CD4-positive, alpha-beta memory T cell (primary cell): ENCODE results near the gene ELFN1. TPM values are rescaled to one million over a fixed set of nuclear protein-coding genes. Genes with fewer than 3 reads are reported as not detected.

Experiments used
- CTCF ChIA-PET: fragments of 350-600 bp; sonication (Branson Sonifier 250); formaldehyde crosslinking; loops from one replicate; lab custom pipeline; 2021; ENCODE audit warnings: inconsistent platforms; ENCODE audit not compliant: partially characterized antibody; lab: Charles Lee
- POLR2A ChIA-PET: fragments of 350-600 bp; sonication (Branson Sonifier 250); formaldehyde crosslinking; loops from one replicate; lab custom pipeline; 2021; ENCODE audit not compliant: partially characterized antibody; lab: Charles Lee
- DNase-seq, 5 donors: peaks; one replicate each; pipeline versions ENCODE4 v3.0.0 to v3.0.0-alpha.2; 2020 to 2022; ENCODE audit warnings: mixed read lengths in 1 of 5
- H3K27ac ChIP-seq: one replicate; pipeline ENCODE4 v1.7.0; 2013; ENCODE audit warnings: low read depth, low read length
- H3K27me3 ChIP-seq: 2 replicates; pipeline ENCODE4 v1.7.0; 2013; ENCODE audit warnings: mild to moderate bottlenecking, low read length, moderate library complexity; ENCODE audit not compliant: insufficient read depth
- H3K36me3 ChIP-seq: 2 replicates; pipeline ENCODE4 v1.7.0; 2013; ENCODE audit warnings: mild to moderate bottlenecking, low read length, moderate library complexity; ENCODE audit not compliant: insufficient read depth
- H3K4me1 ChIP-seq: 2 replicates; pipeline ENCODE4 v1.7.0; 2013; ENCODE audit warnings: mild to moderate bottlenecking, low read length, moderate library complexity; ENCODE audit not compliant: insufficient read depth
- H3K4me3 ChIP-seq, 2 donors: one replicate each; pipeline ENCODE4 v1.7.0; 2013; ENCODE audit warnings: low read length in 2 of 2, mild to moderate bottlenecking in 1 of 2
- H3K9me3 ChIP-seq, 2 donors: one replicate each; pipeline ENCODE4 v1.7.0; 2013; ENCODE audit warnings: low read length in 2 of 2, control low read depth in 1 of 2; ENCODE audit not compliant: control insufficient read depth in 1 of 2
- H3K27ac Mint-ChIP-seq, 7 donors: one replicate each; pipeline ENCODE4 v1.8.0; 2020 to 2021; ENCODE audit warnings: mixed read lengths in 7 of 7, mild to moderate bottlenecking in 6 of 7, inconsistent platforms in 3 of 7, moderate library complexity in 3 of 7
- H3K27me3 Mint-ChIP-seq, 2 donors: one replicate each; pipeline ENCODE4 v1.8.0; 2020 to 2021; ENCODE audit warnings: mixed read lengths in 2 of 2
- H3K36me3 Mint-ChIP-seq, 2 donors: one replicate each; pipeline ENCODE4 v1.8.0; 2020 to 2021; ENCODE audit warnings: mixed read lengths in 2 of 2, inconsistent platforms in 1 of 2, mild to moderate bottlenecking in 1 of 2
- H3K4me1 Mint-ChIP-seq, 4 donors: one replicate each; pipeline ENCODE4 v1.8.0; 2020 to 2021; ENCODE audit warnings: mixed read lengths in 4 of 4, mild to moderate bottlenecking in 1 of 4
- H3K4me3 Mint-ChIP-seq, 8 donors: one replicate each; pipeline ENCODE4 v1.8.0; 2020 to 2021; ENCODE audit warnings: mixed read lengths in 8 of 8, mild to moderate bottlenecking in 7 of 8, moderate library complexity in 6 of 8, inconsistent platforms in 3 of 8
- H3K9me3 Mint-ChIP-seq, 8 donors: one replicate each; pipeline ENCODE4 v1.8.0; 2020 to 2021; ENCODE audit warnings: mixed read lengths in 8 of 8, mild to moderate bottlenecking in 5 of 8, inconsistent platforms in 3 of 8, moderate library complexity in 1 of 8
- intact Hi-C: fragments of 100-400 bp; cut with micrococcal nuclease; formaldehyde crosslinking; loops from one replicate; pipeline ENCODE4 v1.15.1; 2023
- polyA plus RNA-seq, 2 donors: library from polyadenylated mRNA; unstranded; fragments of 300-500 nt; fragmentation: Illumina TruSeq; gene quantifications; one replicate each; pipeline ENCODE4 v1.2.3, GENCODE V29; 2021
- total RNA-seq, 2 experiments: library from RNA; stranded (reverse); gene quantifications; one replicate each; pipeline ENCODE4 v1.2.3, GENCODE V29; 2021

Gene ELFN1
- total and polyA plus RNA-seq, 4 experiments from 2014 or later, result 0.12 TPM; not detected in 3

GRCh38 chr7:1739593-1739992 lies 69.5 kb downstream of the ELFN1 start:
- no peak for DNase-seq
- Mint-ChIP-seq H3K9me3 (no peaks in the 10 kb centered on the region), H3K27me3 (peaks cover 2 to 8% of the 10 kb centered on the region in 2 donors), H3K36me3 (no peaks in the 10 kb centered on the region), H3K4me1 (peaks cover 11 to 41% (median 22%) of the 10 kb centered on the region in 4 donors), H3K27ac (no peak overlapping the region), H3K4me3 (peak overlapping the region in 1 of 8 donors; percentile 35)
- no peak overlapping the region for H3K4me3 ChIP-seq
- no peaks in the 10 kb centered on the region for H3K36me3 ChIP-seq
- peaks cover 30% of the 10 kb centered on the region for H3K4me1 ChIP-seq
- no peaks in the 10 kb centered on the region for H3K9me3 ChIP-seq
- intact Hi-C loops, result no loop called here
- H3K27me3 ChIP-seq, result no peaks in the 10 kb centered on the region
- POLR2A ChIA-PET, result no interaction called here
- CTCF ChIA-PET, result no interaction called here
- H3K27ac ChIP-seq, result no peak overlapping the region

GRCh38 chr7:1740214-1740613 lies 70.1 kb downstream of the ELFN1 start:
- H3K36me3 Mint-ChIP-seq, result no peaks in the 10 kb centered on the region
- H3K27me3 Mint-ChIP-seq, result peaks cover 0 to 8% of the 10 kb centered on the region in 2 donors
- intact Hi-C loops, result no loop called here
- H3K36me3 ChIP-seq, result no peaks in the 10 kb centered on the region
- no peak for DNase-seq
- H3K9me3 Mint-ChIP-seq, result no peaks in the 10 kb centered on the region
- ChIA-PET POLR2A (no interaction called here), CTCF (no interaction called here)
- peaks cover 11 to 41% (median 22%) of the 10 kb centered on the region in 4 donors for H3K4me1 Mint-ChIP-seq
- no peaks in the 10 kb centered on the region for H3K9me3 ChIP-seq
- H3K27ac Mint-ChIP-seq, result no peak overlapping the region
- H3K27me3 ChIP-seq, result no peaks in the 10 kb centered on the region
- peaks cover 30% of the 10 kb centered on the region for H3K4me1 ChIP-seq
- no peak overlapping the region for H3K4me3 Mint-ChIP-seq
- no peak overlapping the region for H3K27ac ChIP-seq
- no peak overlapping the region for H3K4me3 ChIP-seq

GRCh38 chr7:1741246-1741645 lies 71.2 kb downstream of the ELFN1 start:
- CTCF ChIA-PET, result no interaction called here
- POLR2A ChIA-PET, result no interaction called here
- Histone ChIP-seq H3K4me1 (peaks cover 30% of the 10 kb centered on the region), H3K36me3 (no peaks in the 10 kb centered on the region), H3K9me3 (no peaks in the 10 kb centered on the region), H3K27ac (no peak overlapping the region), H3K27me3 (no peaks in the 10 kb centered on the region), H3K4me3 (no peak overlapping the region)
- Mint-ChIP-seq H3K27ac (peak overlapping the region in 2 of 7 donors; percentile 16 to 53), H3K36me3 (no peaks in the 10 kb centered on the region), H3K4me3 (peak overlapping the region in 3 of 8 donors; percentile 12 to 69 (median 50)), H3K9me3 (no peaks in the 10 kb centered on the region), H3K4me1 (peaks cover 11 to 41% (median 22%) of the 10 kb centered on the region in 4 donors), H3K27me3 (peaks cover 0 to 4% of the 10 kb centered on the region in 2 donors)
- DNase-seq, result no peak
- intact Hi-C loops, result no loop called here

GRCh38 chr7:1741751-1742554 lies 71.9 kb downstream of the ELFN1 start:
- Histone ChIP-seq H3K36me3 (no peaks in the 10 kb centered on the region), H3K9me3 (no peaks in the 10 kb centered on the region), H3K27ac (no peak overlapping the region), H3K4me3 (no peak overlapping the region), H3K27me3 (no peaks in the 10 kb centered on the region), H3K4me1 (peaks cover 30% of the 10 kb centered on the region)
- Mint-ChIP-seq H3K4me1 (peaks cover 11 to 41% (median 22%) of the 10 kb centered on the region in 4 donors), H3K36me3 (no peaks in the 10 kb centered on the region), H3K4me3 (peak overlapping the region in 6 of 8 donors; percentile 12 to 79 (median 46)), H3K27me3 (peaks cover 0 to 3% of the 10 kb centered on the region in 2 donors), H3K27ac (peak overlapping the region in 3 of 7 donors; percentile 12 to 24 (median 16)), H3K9me3 (no peaks in the 10 kb centered on the region)
- POLR2A ChIA-PET, result no interaction called here
- CTCF ChIA-PET, result no interaction called here
- peak in 3 of 5 donors; percentile 8 to 14 (median 8) for DNase-seq
- intact Hi-C loops, result no loop called here

- no peaks in the 10 kb centered on the region for H3K9me3 ChIP-seq
- peak overlapping the region in 5 of 7 donors; percentile 30 to 81 (median 66) for H3K27ac Mint-ChIP-seq
- H3K4me3 Mint-ChIP-seq, result peak overlapping the region in 7 of 8 donors; percentile 54 to 79 (median 67)
- H3K27me3 Mint-ChIP-seq, result peaks cover under 1 to 3% of the 10 kb centered on the region in 2 donors
- ChIA-PET POLR2A (no interaction called here), CTCF (interaction anchor here (0.5 kb wide), 1 partner anchor 674 kb away, joined by 3 read pairs; no protein-coding TSS in a partner anchor)
- peak; percentile 30 to 50 (median 43) for DNase-seq
- no peaks in the 10 kb centered on the region for H3K27me3 ChIP-seq
- peaks cover 11 to 39% (median 22%) of the 10 kb centered on the region in 4 donors for H3K4me1 Mint-ChIP-seq
- no peaks in the 10 kb centered on the region for H3K9me3 Mint-ChIP-seq
- H3K4me3 ChIP-seq, result no peak overlapping the region
- H3K36me3 Mint-ChIP-seq, result no peaks in the 10 kb centered on the region
- intact Hi-C loops, result no loop called here
- H3K27ac ChIP-seq, result no peak overlapping the region
- peaks cover 30% of the 10 kb centered on the region for H3K4me1 ChIP-seq
- H3K36me3 ChIP-seq, result no peaks in the 10 kb centered on the region
Observed at GRCh38 chr7:1742555-1743303, 72.7 kb downstream of the ELFN1 start.

GRCh38 chr7:1743481-1744230 lies 73.6 kb downstream of the ELFN1 start:
- H3K9me3 ChIP-seq, result no peaks in the 10 kb centered on the region
- Mint-ChIP-seq H3K9me3 (no peaks in the 10 kb centered on the region), H3K27ac (no peak overlapping the region), H3K4me3 (no peak overlapping the region), H3K36me3 (no peaks in the 10 kb centered on the region), H3K4me1 (peaks cover 7 to 30% (median 16%) of the 10 kb centered on the region in 4 donors), H3K27me3 (peaks cover 3% of the 10 kb centered on the region in 2 donors)
- H3K27me3 ChIP-seq, result no peaks in the 10 kb centered on the region
- ChIA-PET POLR2A (no interaction called here), CTCF (interaction anchor here (0.5 kb wide), 1 partner anchor 673 kb away, joined by 3 read pairs; no protein-coding TSS in a partner anchor)
- H3K27ac ChIP-seq, result no peak overlapping the region
- intact Hi-C loops, result no loop called here
- H3K36me3 ChIP-seq, result no peaks in the 10 kb centered on the region
- H3K4me3 ChIP-seq, result no peak overlapping the region
- peaks cover 23% of the 10 kb centered on the region for H3K4me1 ChIP-seq
- no peak for DNase-seq
